RWPE2 (cell line): ENCODE data around the gene BRI3.
A peak's percentile ranks its signal among the peaks of the same experiment; 100 is the strongest.

Experiments used
- ATAC-seq: fragments of 200-7000 bp; cut with Tn5 transposase; 3 replicates; pipeline ENCODE4 v1.9.1; 2021; ENCODE audit warnings: low read depth
- DNase-seq: peaks from one replicate; pipeline ENCODE4 v3.0.0-alpha.2; 2020; ENCODE audit warnings: low spot score
- H3K27ac ChIP-seq: fragments of 450-650 bp; 2 replicates; pipeline ENCODE4 v1.5.1; 2017; ENCODE audit warnings: mild to moderate bottlenecking; ENCODE audit not compliant: poor library complexity, severe bottlenecking
- H3K27me3 ChIP-seq: fragments of 250-450 bp; sonication (Bioruptor Pico); 2 replicates; pipeline ENCODE4 v1.5.1; 2021; ENCODE audit warnings: mild to moderate bottlenecking, moderate library complexity; ENCODE audit not compliant: insufficient read depth, poor library complexity, severe bottlenecking
- H3K36me3 ChIP-seq: fragments of 250-450 bp; sonication (Bioruptor Pico); 2 replicates; pipeline ENCODE4 v1.5.1; 2020; ENCODE audit warnings: low read depth, mild to moderate bottlenecking, moderate library complexity
- H3K4me1 ChIP-seq: fragments of 250-450 bp; sonication (Bioruptor Pico); 2 replicates; pipeline ENCODE4 v1.5.1; 2021; ENCODE audit warnings: mild to moderate bottlenecking, moderate library complexity; ENCODE audit not compliant: insufficient read depth, poor library complexity, severe bottlenecking
- H3K4me3 ChIP-seq: fragments of 250-450 bp; sonication (Bioruptor Pico); 2 replicates; pipeline ENCODE4 v1.5.1; 2021; ENCODE audit warnings: mild to moderate bottlenecking, moderate library complexity; ENCODE audit not compliant: severe bottlenecking
- H3K9me3 ChIP-seq: fragments of 250-450 bp; sonication (Bioruptor Pico); 2 replicates; pipeline ENCODE4 v1.5.1; 2021; ENCODE audit warnings: mild to moderate bottlenecking, moderate library complexity; ENCODE audit not compliant: severe bottlenecking
- CTCF ChIP-seq: fragments of 450-650 bp; IDR thresholded peaks from one replicate; pipeline ENCODE4 v1.5.1; 2017; ENCODE audit warnings: mild to moderate bottlenecking, moderate library complexity; ENCODE audit not compliant: poor library complexity, severe bottlenecking

BRI3 gene

GRCh38 chr7:98234429-98235147 lies 46.9 kb upstream of the BRI3 start:
- Histone ChIP-seq H3K36me3 (no peaks in the 10 kb centered on the region), H3K9me3 (no peaks in the 10 kb centered on the region)

GRCh38 chr7:98235901-98236300 lies 45.6 kb upstream of the BRI3 start:
- no peaks in the 10 kb centered on the region for H3K27me3 ChIP-seq
- peak; percentile 65 for DNase-seq

More at GRCh38 chr7:98234429-98235147, 46.9 kb upstream of the BRI3 start:
- no peak overlapping the region for H3K4me3 ChIP-seq
- no peaks in the 10 kb centered on the region for H3K4me1 ChIP-seq
- H3K27ac ChIP-seq = no peak overlapping the region
- no peaks in the 10 kb centered on the region for H3K27me3 ChIP-seq
- DNase-seq = no peak
- ATAC-seq = no peak
- no peak for TF ChIP-seq CTCF

GRCh38 chr7:98236355-98237185 lies 44.9 kb upstream of the BRI3 start:
- Histone ChIP-seq H3K27ac (no peak overlapping the region), H3K4me1 (no peaks in the 10 kb centered on the region), H3K27me3 (no peaks in the 10 kb centered on the region), H3K9me3 (no peaks in the 10 kb centered on the region), H3K36me3 (no peaks in the 10 kb centered on the region), H3K4me3 (no peak overlapping the region)
- no peak for DNase-seq
- no peak for TF ChIP-seq CTCF
- no peak; the same call in 2 of the 3 replicates for ATAC-seq

More at GRCh38 chr7:98235901-98236300, 45.6 kb upstream of the BRI3 start:
- Histone ChIP-seq H3K27ac (no peak overlapping the region), H3K4me1 (no peaks in the 10 kb centered on the region), H3K36me3 (no peaks in the 10 kb centered on the region), H3K9me3 (no peaks in the 10 kb centered on the region), H3K4me3 (no peak overlapping the region)
- no peak for ATAC-seq
- no peak for TF ChIP-seq CTCF

- Histone ChIP-seq H3K4me1 (no peaks in the 10 kb centered on the region), H3K4me3 (no peak overlapping the region), H3K36me3 (no peaks in the 10 kb centered on the region), H3K27ac (no peak overlapping the region), H3K9me3 (no peaks in the 10 kb centered on the region), H3K27me3 (no peaks in the 10 kb centered on the region)
- ATAC-seq (no peak), DNase-seq (no peak)
- TF ChIP-seq CTCF = no peak
Observed at GRCh38 chr7:98238076-98238475, 43.4 kb upstream of the BRI3 start.
